ENCODE data around the gene TFIP11. TPM values are rescaled to one million over a fixed set of nuclear protein-coding genes. Genes with fewer than 3 reads are reported as not detected.

The TFIP11 gene
- total RNA-seq, 1 experiment from 2014 or later = 39.8 TPM

DNA sequence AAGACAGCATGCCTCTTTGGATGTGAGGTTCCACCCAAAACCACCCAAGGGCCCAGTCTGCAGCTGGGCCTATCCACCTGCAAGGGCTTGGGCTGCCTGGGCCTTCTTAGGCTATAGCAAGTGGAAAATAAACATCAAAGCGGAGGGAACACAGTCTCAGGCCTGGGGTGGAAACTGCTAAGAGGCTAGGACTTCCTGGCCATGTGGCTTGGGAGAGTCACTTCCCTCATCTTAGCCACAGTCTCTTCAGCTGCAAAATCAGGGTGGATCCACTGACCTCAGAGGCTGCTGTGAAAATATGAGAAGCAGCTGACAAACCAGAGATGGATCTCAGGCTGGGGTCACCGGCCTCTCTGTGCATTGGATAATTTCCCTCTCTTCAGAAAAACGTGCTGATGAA lies 30.6 kb upstream of the TFIP11 start:
- CTCF ChIA-PET = no interaction called here
- H3K36me3 Mint-ChIP-seq (ENCODE audit: insufficient read depth, unreplicated experiment) = no peaks in the 10 kb centered on the region
- DNase-seq = no peak
- no peak overlapping the region for H3K4me3 Mint-ChIP-seq (ENCODE audit: low read depth, unreplicated experiment)
- intact Hi-C loops (cut with micrococcal nuclease; ENCODE audit: unreplicated experiment) = no loop called here
- H3K27ac Mint-ChIP-seq (ENCODE audit: unreplicated experiment) = no peak overlapping the region
- BruUV-seq (replicated peaks) = no TSS peak
- H3K9me3 Mint-ChIP-seq (ENCODE audit: low read depth, unreplicated experiment) = no peaks in the 10 kb centered on the region
- H3K27me3 Mint-ChIP-seq (ENCODE audit: unreplicated experiment) = no peaks in the 10 kb centered on the region
- no peak for TF ChIP-seq CTCF (IDR thresholded peaks at IDR 0.05; ENCODE audit: unreplicated experiment)
- no peaks in the 10 kb centered on the region for H3K4me1 Mint-ChIP-seq (ENCODE audit: low read depth, unreplicated experiment)

DNA sequence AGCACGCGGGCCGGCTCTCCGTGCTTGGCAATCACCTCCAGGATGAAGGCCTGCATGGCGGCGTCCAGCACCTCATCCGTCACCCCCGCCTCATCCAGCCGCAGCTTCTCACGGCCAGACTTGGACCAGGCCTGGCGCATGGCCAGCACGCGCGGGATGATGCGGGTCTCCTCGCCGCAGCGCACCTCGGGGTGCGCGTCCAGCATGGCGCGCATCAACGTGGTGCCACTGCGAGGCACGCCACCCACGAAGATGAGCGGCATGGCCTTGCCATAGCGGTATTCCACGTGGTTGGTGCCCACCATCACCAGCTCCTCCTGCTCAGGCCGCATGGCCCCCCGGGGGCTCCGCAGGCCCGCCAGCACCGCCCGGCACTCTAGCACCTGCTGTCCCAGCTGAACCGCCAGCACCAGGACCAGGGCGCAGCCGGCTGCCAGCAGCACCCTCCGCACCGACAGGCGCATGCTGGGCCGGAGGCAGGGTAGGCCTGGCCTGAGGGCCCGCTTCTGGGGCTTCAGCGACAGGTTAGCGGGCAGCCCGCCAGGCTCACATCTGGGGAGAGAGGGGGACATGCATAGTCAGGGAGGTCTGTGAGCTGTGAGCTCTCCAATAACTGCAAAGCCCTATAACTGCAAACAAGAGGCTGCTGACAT lies 29.0 kb upstream of the TFIP11 start:
- no peak for DNase-seq
- Mint-ChIP-seq H3K36me3 (ENCODE audit: insufficient read depth, unreplicated experiment) (peaks cover 3% of the 10 kb centered on the region), H3K27ac (ENCODE audit: unreplicated experiment) (no peak overlapping the region), H3K4me1 (ENCODE audit: low read depth, unreplicated experiment) (no peaks in the 10 kb centered on the region), H3K9me3 (ENCODE audit: low read depth, unreplicated experiment) (no peaks in the 10 kb centered on the region), H3K4me3 (ENCODE audit: low read depth, unreplicated experiment) (no peak overlapping the region), H3K27me3 (ENCODE audit: unreplicated experiment) (no peaks in the 10 kb centered on the region)
- CTCF ChIA-PET = interaction anchor here (0.8 kb wide), 1 partner anchor 36 kb away, joined by 7 read pairs; no protein-coding TSS in a partner anchor
- no TSS peak for BruUV-seq (replicated peaks)
- no peak for TF ChIP-seq CTCF (IDR thresholded peaks at IDR 0.05; ENCODE audit: unreplicated experiment)
- intact Hi-C loops (cut with micrococcal nuclease; ENCODE audit: unreplicated experiment) = no loop called here

DNA sequence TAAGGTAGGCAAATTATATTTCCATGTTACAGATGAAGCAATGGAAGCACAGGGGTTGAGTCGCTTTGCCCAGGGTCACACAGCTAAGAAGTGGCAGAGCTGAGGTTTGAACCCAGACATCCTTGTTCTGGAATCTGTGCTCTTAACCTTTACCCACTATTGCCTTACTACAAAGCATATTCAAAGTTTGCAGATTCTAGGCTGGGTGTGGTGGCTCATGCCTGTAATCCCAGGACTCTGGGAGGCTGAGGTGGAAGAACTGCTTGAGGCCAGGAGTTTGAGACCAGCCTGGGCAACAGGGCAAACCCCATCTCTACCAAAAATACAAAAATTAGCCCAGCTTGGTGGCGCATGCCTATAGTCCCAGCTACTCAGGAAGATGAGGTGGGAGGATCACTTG lies 27.8 kb upstream of the TFIP11 start:
- Mint-ChIP-seq H3K4me1 (ENCODE audit: low read depth, unreplicated experiment) (no peaks in the 10 kb centered on the region), H3K27ac (ENCODE audit: unreplicated experiment) (no peak overlapping the region), H3K9me3 (ENCODE audit: low read depth, unreplicated experiment) (no peaks in the 10 kb centered on the region), H3K36me3 (ENCODE audit: insufficient read depth, unreplicated experiment) (peaks cover 6% of the 10 kb centered on the region), H3K4me3 (ENCODE audit: low read depth, unreplicated experiment) (no peak overlapping the region), H3K27me3 (ENCODE audit: unreplicated experiment) (no peaks in the 10 kb centered on the region)
- no peak for DNase-seq
- CTCF ChIA-PET = no interaction called here
- TF ChIP-seq CTCF (IDR thresholded peaks at IDR 0.05; ENCODE audit: unreplicated experiment) = no peak
- BruUV-seq (replicated peaks) = no TSS peak
- intact Hi-C loops (cut with micrococcal nuclease; ENCODE audit: unreplicated experiment) = no loop called here

GRCh38 chr22:26536762-26537134 lies 24.5 kb upstream of the TFIP11 start:
- no TSS peak for BruUV-seq (replicated peaks)

More at GRCh38 chr22:26536762-26537134, 24.5 kb upstream of the TFIP11 start:
- Mint-ChIP-seq H3K4me3 (ENCODE audit: low read depth, unreplicated experiment) (no peak overlapping the region), H3K27ac (ENCODE audit: unreplicated experiment) (no peak overlapping the region), H3K36me3 (ENCODE audit: insufficient read depth, unreplicated experiment) (peaks cover 6% of the 10 kb centered on the region), H3K4me1 (ENCODE audit: low read depth, unreplicated experiment) (no peaks in the 10 kb centered on the region), H3K9me3 (ENCODE audit: low read depth, unreplicated experiment) (no peaks in the 10 kb centered on the region), H3K27me3 (ENCODE audit: unreplicated experiment) (no peaks in the 10 kb centered on the region)
- intact Hi-C loops (cut with micrococcal nuclease; ENCODE audit: unreplicated experiment) = no loop called here
- TF ChIP-seq CTCF (IDR thresholded peaks at IDR 0.05; ENCODE audit: unreplicated experiment) = no peak
- CTCF ChIA-PET = no interaction called here
- DNase-seq = no peak
